Stimulated activated naive CD8-positive, alpha-beta T cell treated with anti-CD3 and anti-CD28 coated beads, Interleukin-15, Interleukin-2, amounts not matched to agents 100 U/mL and 50 U/mL, for 24 hours (primary cell): ENCODE measurements around the gene HKDC1.
"Not testable (repeated sequence)": the region's sequence is repeated elsewhere in the genome, so short reads cannot be mapped to it uniquely, and the experiment has no call there.

Experiments
- ATAC-seq: fragments of 150-1000 bp; cut with Tn5 transposase; one replicate; pipeline ENCODE4 v1.10.0; 2021
- DNase-seq: peaks from one replicate; pipeline ENCODE4 v3.0.0; 2021

Gene HKDC1

DNA sequence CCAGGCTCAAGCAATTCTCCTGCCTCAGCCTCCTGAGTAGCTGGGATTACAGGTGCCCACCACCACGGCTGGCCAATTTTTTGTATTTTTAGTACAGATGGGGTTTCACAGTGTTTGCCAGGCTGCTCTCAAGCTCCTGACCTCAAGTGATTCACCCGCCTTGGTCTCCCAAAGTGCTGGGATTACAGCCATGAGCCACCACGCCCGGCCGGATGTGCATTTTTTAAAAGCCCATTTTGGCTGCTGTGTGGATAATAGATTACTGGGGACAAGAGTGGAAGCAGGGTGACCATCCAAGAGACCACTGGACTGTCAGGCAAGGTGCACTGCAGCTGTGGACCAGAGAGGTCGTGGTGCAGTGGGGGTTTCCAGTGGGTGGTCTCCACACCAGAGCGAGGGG, 21.4 kb downstream of the HKDC1 start:
- DNase-seq = no peak
- no peak for ATAC-seq

GRCh38 chr10:69242040-69242851, 22.1 kb downstream of the HKDC1 start:
- ATAC-seq = no peak
- DNase-seq = no peak

- ATAC-seq = no peak
- no peak for DNase-seq
These were observed 22.7 kb downstream of the HKDC1 start for GRCh38 chr10:69242852-69243212.

DNA sequence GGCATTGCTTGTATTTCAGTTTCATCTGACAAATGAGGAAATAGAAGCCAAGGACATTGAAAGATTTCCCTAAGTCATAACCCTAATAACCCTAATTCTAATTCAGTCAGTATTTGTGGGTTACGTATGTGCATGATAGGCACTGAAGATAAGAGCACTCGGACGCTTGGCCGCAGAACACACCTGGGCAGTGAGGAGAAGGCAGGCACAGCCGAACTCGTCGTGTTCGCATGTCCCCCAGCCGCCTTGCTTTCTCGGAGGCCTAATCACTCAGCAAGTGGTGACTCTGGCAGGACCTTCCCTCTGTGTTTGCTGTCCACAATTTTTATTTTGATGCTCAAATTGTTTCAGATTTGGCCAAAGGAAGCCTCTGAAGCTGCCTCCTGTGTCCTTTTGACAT, 23.7 kb downstream of the HKDC1 start:
- no peak for ATAC-seq
- no peak for DNase-seq

DNA sequence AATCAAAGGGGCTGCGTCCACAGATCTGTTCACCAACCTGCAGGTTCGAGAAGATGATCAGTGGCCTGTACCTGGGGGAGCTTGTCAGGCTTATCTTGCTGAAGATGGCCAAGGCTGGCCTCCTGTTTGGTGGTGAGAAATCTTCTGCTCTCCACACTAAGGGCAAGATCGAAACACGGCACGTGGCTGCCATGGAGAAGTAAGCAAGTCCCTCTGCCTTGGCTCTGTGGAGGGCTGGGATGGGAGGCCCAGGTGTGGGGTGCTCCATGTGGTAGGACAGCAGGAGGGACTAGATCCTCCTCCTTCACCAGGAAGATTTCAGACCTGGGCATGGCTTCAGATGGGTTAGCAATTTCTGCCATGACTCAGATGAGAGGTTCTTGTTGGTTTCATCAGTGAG, 25.9 kb downstream of the HKDC1 start:
- ATAC-seq (no peak), DNase-seq (no peak)

- DNase-seq = no peak
- ATAC-seq = no peak
These were observed 26.6 kb downstream of the HKDC1 start for GRCh38 chr10:69246581-69247312.

DNA sequence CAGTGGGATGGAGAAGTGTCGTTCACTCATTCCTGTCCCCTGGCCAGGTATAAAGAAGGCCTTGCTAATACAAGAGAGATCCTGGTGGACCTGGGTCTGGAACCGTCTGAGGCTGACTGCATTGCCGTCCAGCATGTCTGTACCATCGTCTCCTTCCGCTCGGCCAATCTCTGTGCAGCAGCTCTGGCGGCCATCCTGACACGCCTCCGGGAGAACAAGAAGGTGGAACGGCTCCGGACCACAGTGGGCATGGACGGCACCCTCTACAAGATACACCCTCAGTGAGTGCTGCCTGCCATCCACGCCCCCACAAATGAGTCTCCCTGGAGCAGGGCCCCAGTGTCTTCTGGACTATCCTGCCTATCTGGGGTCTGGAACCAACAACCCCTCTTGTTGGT, 27.2 kb downstream of the HKDC1 start:
- ATAC-seq = no peak
- no peak for DNase-seq

GRCh38 chr10:69248117-69248730, 28.1 kb downstream of the HKDC1 start:
- no peak for ATAC-seq

DNA sequence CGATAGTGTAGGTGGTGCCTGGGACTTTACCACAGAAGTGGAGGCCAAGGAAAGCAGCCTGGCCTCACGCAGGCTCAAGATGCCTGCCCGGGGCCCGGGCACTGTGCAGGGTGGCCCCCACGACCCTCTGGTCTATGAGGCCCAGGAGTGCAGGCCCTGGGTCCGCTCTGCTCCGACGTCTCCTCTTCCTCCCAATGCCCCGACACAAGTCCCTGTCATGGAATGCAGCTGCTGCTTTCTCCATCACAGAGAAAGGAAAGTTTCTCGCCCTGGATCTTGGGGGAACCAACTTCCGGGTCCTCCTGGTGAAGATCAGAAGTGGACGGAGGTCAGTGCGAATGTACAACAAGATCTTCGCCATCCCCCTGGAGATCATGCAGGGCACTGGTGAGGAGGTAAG, 29.9 kb downstream of the HKDC1 start:
- ATAC-seq = no peak
- DNase-seq = no peak

More at GRCh38 chr10:69248117-69248730, 28.1 kb downstream of the HKDC1 start:
- no peak for DNase-seq

DNA sequence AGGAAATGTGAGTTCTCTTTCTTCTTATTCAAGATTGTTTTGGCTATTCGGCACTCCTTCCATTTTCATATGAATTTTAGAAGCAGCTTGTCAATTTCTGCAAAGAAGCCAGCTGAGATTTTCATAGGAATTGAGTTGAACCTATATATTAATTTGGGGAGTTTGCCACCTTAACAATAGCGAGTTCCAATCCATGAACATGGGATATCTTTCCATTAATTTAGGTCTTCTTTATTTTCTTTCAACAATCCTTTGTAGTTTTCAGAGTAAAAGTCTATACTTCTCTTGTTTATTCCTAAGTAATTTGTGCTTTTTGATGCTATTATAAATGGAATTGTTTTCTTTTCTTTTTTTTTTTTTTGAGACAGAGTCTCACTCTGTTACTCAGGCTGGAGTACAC, 31.3 kb downstream of the HKDC1 start:
- DNase-seq, ATAC-seq: not testable (repeated sequence)

- ATAC-seq = no peak
These were observed 33.0 kb downstream of the HKDC1 start for GRCh38 chr10:69253171-69253570.

GRCh38 chr10:69254877-69255276, 34.7 kb downstream of the HKDC1 start:
- no peak for DNase-seq

More at GRCh38 chr10:69253171-69253570, 33.0 kb downstream of the HKDC1 start:
- DNase-seq = no peak

GRCh38 chr10:69259547-69260243, 39.6 kb downstream of the HKDC1 start:
- DNase-seq (no peak), ATAC-seq (no peak)

More at GRCh38 chr10:69254877-69255276, 34.7 kb downstream of the HKDC1 start:
- ATAC-seq = no peak

DNA sequence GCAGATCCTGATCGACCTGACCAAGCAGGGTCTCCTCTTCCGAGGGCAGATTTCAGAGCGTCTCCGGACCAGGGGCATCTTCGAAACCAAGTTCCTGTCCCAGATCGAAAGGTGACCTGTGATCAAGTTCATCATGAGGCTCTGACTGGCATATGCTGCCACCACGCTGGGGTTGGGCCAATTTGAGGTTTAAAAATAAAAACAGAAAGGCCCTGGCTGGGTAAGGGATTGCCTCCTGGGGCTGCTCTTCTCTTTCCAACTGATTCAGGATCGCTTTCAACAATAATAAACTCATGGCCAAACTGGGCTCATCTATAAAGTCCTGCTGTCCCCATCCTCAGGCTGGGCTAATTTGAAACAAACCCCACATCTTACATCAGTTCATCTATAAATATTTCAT, 41.1 kb downstream of the HKDC1 start:
- no peak for ATAC-seq
- no peak for DNase-seq

DNA sequence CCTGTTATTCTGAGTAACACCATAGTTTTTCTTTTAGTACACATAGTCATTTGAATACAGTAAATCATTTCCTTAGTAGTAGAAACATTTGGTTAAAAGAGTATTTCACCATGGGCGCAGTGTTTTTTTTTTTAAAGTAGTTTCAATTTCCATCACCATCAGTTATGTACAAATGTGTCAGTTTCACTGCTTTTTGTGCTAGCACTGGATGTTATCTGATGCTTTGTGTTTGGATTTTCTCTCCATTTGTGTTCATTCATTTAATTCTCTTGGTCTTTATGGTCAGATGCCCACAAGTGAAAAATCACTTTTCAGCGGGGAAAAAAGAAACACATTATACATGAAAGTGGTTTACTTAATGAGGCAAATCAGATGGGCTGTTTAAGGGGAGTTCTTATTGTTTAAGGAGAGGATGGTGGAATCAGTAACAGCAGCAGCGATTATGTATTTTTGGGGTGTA, 42.2 kb downstream of the HKDC1 start:
- peak; percentile 46 for ATAC-seq
- DNase-seq = no peak

- DNase-seq (no peak), ATAC-seq (no peak)
These were observed 45.4 kb downstream of the HKDC1 start for GRCh38 chr10:69265521-69265920.

DNA sequence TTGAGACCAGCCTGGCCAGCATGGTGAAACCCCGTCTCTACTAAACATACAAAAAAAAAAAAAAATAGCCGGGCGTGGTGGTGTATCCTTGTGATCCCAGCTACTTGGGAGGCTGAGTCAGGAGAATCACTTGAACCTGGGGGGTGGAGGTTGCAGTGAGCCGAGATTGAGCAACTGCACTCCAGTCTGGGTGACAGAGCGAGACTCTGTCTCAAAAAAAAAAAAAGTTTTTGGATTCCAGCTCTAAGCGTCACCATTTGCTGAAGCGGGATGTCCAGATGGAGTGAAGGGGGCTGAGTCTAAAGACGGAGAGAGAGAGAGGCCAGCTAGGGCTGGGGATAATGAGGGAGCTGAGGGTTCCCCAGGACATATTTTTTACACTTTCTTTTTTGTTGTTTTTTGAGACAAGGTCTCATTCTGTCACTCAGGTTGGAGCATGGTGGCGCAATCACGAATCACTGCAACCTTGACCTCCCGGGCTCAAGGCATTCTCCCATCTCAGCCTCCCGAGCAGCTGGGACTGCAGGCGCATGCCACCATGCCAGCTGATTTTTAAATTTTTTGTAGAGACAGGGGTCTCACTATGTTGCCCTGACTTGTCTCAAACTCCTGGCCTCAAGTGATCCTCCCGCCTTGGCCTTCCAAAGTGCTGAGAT, 48.8 kb downstream of the HKDC1 start:
- no peak for ATAC-seq
- no peak for DNase-seq

DNA sequence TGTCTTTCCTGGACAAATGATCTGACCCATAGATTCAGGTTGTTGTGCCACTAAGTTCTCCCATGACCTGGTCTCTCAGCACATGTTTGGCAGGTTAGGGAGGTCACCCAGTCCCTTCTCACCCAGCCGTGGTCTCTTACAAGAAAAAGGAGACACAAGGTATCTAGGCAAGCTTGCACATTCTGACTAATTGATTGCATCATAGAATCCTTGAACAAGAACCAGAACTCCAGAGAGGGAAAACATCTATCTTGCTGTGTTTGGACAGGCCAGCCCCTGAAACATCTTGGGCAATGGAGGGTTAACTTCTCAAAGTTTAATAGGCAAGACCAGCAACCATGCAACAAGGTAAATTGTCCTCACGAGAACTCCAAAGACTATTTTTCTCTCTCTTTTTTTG, 49.6 kb downstream of the HKDC1 start:
- DNase-seq (no peak), ATAC-seq (no peak)

DNA sequence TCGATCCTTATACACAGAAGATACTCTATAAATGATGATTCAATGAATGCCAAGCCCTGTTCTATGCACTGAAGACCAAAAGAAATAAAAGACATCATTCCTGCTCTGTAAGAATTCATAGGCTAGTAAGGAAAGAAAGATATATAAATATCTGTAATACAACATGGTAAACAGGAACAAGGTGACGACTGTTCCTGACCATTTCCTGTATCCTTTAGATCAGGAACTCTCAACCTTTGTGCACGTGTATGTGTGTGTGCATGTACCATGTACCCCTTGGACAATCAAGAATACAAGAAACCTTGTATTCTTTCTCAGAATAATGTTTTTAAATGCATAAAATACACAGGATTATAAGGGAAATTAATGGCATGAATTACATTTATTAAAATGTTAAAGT, 50.9 kb downstream of the HKDC1 start:
- ATAC-seq (no peak), DNase-seq (no peak)

DNA sequence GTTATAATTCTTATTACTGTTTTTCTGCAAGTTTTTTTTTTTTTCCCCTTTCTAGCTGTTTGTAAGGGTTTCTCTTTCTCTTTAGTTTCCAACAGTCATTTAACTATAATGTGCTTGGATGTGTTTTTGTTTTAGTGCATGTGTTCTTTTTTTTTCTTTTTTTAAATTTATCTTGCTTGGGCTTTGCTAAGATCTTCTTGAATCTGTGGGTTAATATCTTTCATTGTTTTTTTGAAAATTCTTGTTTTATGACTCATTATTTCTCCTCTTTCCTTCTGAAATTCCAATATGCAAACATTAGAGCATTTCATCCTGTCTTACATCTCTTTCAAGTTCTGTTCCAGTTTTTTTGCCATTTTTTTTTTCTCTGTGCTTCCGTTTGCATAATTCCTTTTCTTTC, 52.5 kb downstream of the HKDC1 start:
- no peak for DNase-seq
- no peak for ATAC-seq

- DNase-seq (no peak), ATAC-seq (no peak)
These were observed 55.3 kb downstream of the HKDC1 start for GRCh38 chr10:69275444-69275843.

GRCh38 chr10:69276503-69276902, 56.4 kb downstream of the HKDC1 start:
- no peak for DNase-seq
- no peak for ATAC-seq
